SK-N-SH (cell line): ENCODE measurements around the gene SMIM8. TPM values are rescaled to one million over a fixed set of nuclear protein-coding genes. Genes with fewer than 3 reads are reported as not detected.

Source experiments
- CTCF ChIA-PET: fragments of 300-600, 350-600 bp; formaldehyde crosslinking; extraction: SDS; loops from one replicate; lab custom pipeline; 2021; lab: Yijun Ruan, JAX
- POLR2A ChIA-PET: fragments of 350-600 bp; sonication (Branson Sonifier 250); formaldehyde crosslinking; extraction: SDS; loops from one replicate; lab custom pipeline; 2020; ENCODE audit warnings: antibody characterized with exemption, inconsistent platforms; lab: Yijun Ruan, JAX
- DNase-seq: peaks from one replicate; pipeline ENCODE4 v3.0.0; 2012
- H2AFZ ChIP-seq: fragments of 200-600 bp; sonication (generic); 2 replicates; pipeline ENCODE4 v1.8.1; 2016; ENCODE audit warnings: antibody characterized with exemption, mild to moderate bottlenecking, low read depth
- H3F3A ChIP-seq: fragments of 200-600 bp; sonication (generic); replicated peaks from 2 replicates; pipeline ENCODE3; 2016; ENCODE audit warnings: antibody characterized with exemption, mild to moderate bottlenecking; ENCODE audit not compliant: insufficient read depth
- H3K27ac ChIP-seq, 2 experiments: fragments of 200-500 bp in 1 of 2; fragments of 200-600 bp in 1 of 2; sonication (Bioruptor generic) in 1 of 2; sonication (generic), shearing (Covaris generic) in 1 of 2; 2 replicates each; pipeline versions ENCODE4 v1.5.1 to v1.6.1; 2014 to 2016; ENCODE audit warnings: low read depth in 2 of 2, inconsistent platforms in 1 of 2, low read length in 1 of 2, mild to moderate bottlenecking in 1 of 2, mixed read lengths in 1 of 2
- H3K27me3 ChIP-seq: fragments of 200-600 bp; sonication (generic), shearing (Covaris generic); 2 replicates; pipeline ENCODE4 v1.6.1; 2016; ENCODE audit warnings: mixed run types; ENCODE audit not compliant: insufficient read depth
- H3K36me3 ChIP-seq, 2 experiments: fragments of 200-500 bp in 1 of 2; fragments of 200-600 bp in 1 of 2; sonication (Bioruptor generic) in 1 of 2; sonication (generic) in 1 of 2; replicated peaks in 1 of 2; 2 replicates each; pipeline versions ENCODE3 to v1.5.1; 2014 to 2016; ENCODE audit warnings: low read length in 1 of 2, mild to moderate bottlenecking in 1 of 2; ENCODE audit not compliant: insufficient read depth in 2 of 2, control insufficient read depth in 1 of 2
- H3K4me1 ChIP-seq, 2 experiments: fragments of 200-500 bp in 1 of 2; fragments of 200-600 bp in 1 of 2; sonication (Bioruptor generic) in 1 of 2; sonication (generic), shearing (Covaris generic) in 1 of 2; 2 replicates each; pipeline versions ENCODE4 v1.5.1 to v1.6.1; 2014 to 2016; ENCODE audit warnings: low read depth in 1 of 2, low read length in 1 of 2, mixed run types in 1 of 2; ENCODE audit not compliant: insufficient read depth in 2 of 2, control insufficient read depth in 1 of 2
- H3K4me2 ChIP-seq: fragments of 200-600 bp; sonication (generic), shearing (Covaris generic); 2 replicates; pipeline ENCODE4 v1.6.1; 2017; ENCODE audit warnings: mixed run types
- H3K4me3 ChIP-seq, 2 experiments: fragments of 200-500 bp in 1 of 2; fragments of 200-600 bp in 1 of 2; sonication (Bioruptor generic) in 1 of 2; sonication (generic), shearing (Covaris generic) in 1 of 2; 2 replicates each; pipeline versions ENCODE4 v1.5.1 to v1.8.1; 2014 to 2016; ENCODE audit warnings: low read depth in 2 of 2, inconsistent platforms in 1 of 2, low read length in 1 of 2, mild to moderate bottlenecking in 1 of 2, mixed read lengths in 1 of 2, moderate library complexity in 1 of 2
- H3K79me2 ChIP-seq: fragments of 200-600 bp; sonication (generic); 2 replicates; pipeline ENCODE4 v1.8.1; 2017; ENCODE audit warnings: mild to moderate bottlenecking; ENCODE audit not compliant: insufficient read depth
- H3K9ac ChIP-seq: fragments of 200-600 bp; sonication (generic); 2 replicates; pipeline ENCODE4 v1.6.1; 2017; ENCODE audit warnings: mixed run types
- H3K9me2 ChIP-seq: fragments of 200-600 bp; sonication (generic); 2 replicates; pipeline ENCODE4 v1.6.1; 2017; ENCODE audit warnings: mixed run types
- H3K9me3 ChIP-seq: fragments of 200-600 bp; sonication (generic); 2 replicates; pipeline ENCODE4 v1.6.1; 2017; ENCODE audit warnings: mixed run types, mild to moderate bottlenecking, moderate library complexity
- H4K20me1 ChIP-seq: fragments of 200-600 bp; sonication (generic); 2 replicates; pipeline ENCODE4 v1.6.1; 2017; ENCODE audit warnings: mild to moderate bottlenecking, mixed run types; ENCODE audit not compliant: insufficient read depth
- CHD2 ChIP-seq: fragments of 150-350 bp; IDR thresholded peaks from 2 replicates; pipeline ENCODE4 v1.6.1; 2018; ENCODE audit warnings: low read length; ENCODE audit not compliant: partially characterized antibody
- ELF1 ChIP-seq: IDR thresholded peaks from 2 replicates; pipeline ENCODE4 v1.4.0; 2012
- EZH2phosphoT487 ChIP-seq: fragments of 200-600 bp; sonication (generic); IDR thresholded peaks from 2 replicates; pipeline ENCODE4 v1.6.1; 2017; ENCODE audit warnings: low read depth, mixed run types, mild to moderate bottlenecking, antibody characterized with exemption, moderate library complexity, borderline replicate concordance
- FOSL2 ChIP-seq: IDR thresholded peaks from 2 replicates; pipeline ENCODE4 v1.4.0; 2012; ENCODE audit warnings: low read depth, mild to moderate bottlenecking, moderate library complexity, borderline replicate concordance
- FOXJ3 ChIP-seq: sonication (generic); formaldehyde crosslinking; IDR thresholded peaks from 2 replicates; pipeline ENCODE4 v1.5.1; 2020; ENCODE audit warnings: mild to moderate bottlenecking, missing genetic modification reagents
- FOXM1 ChIP-seq: IDR thresholded peaks from 2 replicates; pipeline ENCODE4 v1.4.0; 2012; ENCODE audit warnings: low read depth, mild to moderate bottlenecking
- GABPA ChIP-seq: IDR thresholded peaks from 2 replicates; pipeline ENCODE4 v1.4.0; 2012; ENCODE audit warnings: low read depth, mild to moderate bottlenecking
- IRF3 ChIP-seq: fragments of 150-350 bp; IDR thresholded peaks from 2 replicates; pipeline ENCODE4 v1.6.1; 2016; ENCODE audit warnings: mild to moderate bottlenecking, low read depth, low read length
- JUND ChIP-seq: IDR thresholded peaks from 2 replicates; pipeline ENCODE4 v1.4.0; 2012
- MXI1 ChIP-seq: IDR thresholded peaks from 2 replicates; pipeline ENCODE4 v1.6.1; 2012; ENCODE audit warnings: mild to moderate bottlenecking, low read depth, low read length, improper control_type of control experiment
- NFIC ChIP-seq: IDR thresholded peaks from 2 replicates; pipeline ENCODE4 v1.4.0; 2012; ENCODE audit warnings: borderline replicate concordance
- PBX3 ChIP-seq: IDR thresholded peaks from 2 replicates; pipeline ENCODE4; 2012
- RAD21 ChIP-seq: IDR thresholded peaks from 2 replicates; pipeline ENCODE4 v1.6.1; 2012; ENCODE audit warnings: mild to moderate bottlenecking, low read length
- REST ChIP-seq: IDR thresholded peaks from 2 replicates; pipeline ENCODE4 v1.6.1; 2012; ENCODE audit warnings: mild to moderate bottlenecking, low read depth, low read length, moderate library complexity
- RFX5 ChIP-seq: IDR thresholded peaks from 2 replicates; pipeline ENCODE4 v1.6.1; 2012; ENCODE audit warnings: mild to moderate bottlenecking, improper control_type of control experiment, low read length
- RXRA ChIP-seq: IDR thresholded peaks from 2 replicates; pipeline ENCODE4 v1.4.0; 2012; ENCODE audit warnings: low read depth, mild to moderate bottlenecking, borderline replicate concordance
- SMC3 ChIP-seq: IDR thresholded peaks from 2 replicates; pipeline ENCODE4 v1.6.1; 2012; ENCODE audit warnings: low read depth, low read length, improper control_type of control experiment
- TEAD4 ChIP-seq: IDR thresholded peaks from 2 replicates; pipeline ENCODE4 v1.4.0; 2012; ENCODE audit warnings: mild to moderate bottlenecking, borderline replicate concordance; ENCODE audit not compliant: insufficient read depth
- YY1 ChIP-seq: IDR thresholded peaks from 2 replicates; pipeline ENCODE4 v1.4.0; 2012; ENCODE audit warnings: low read depth, mild to moderate bottlenecking
- ZBTB33 ChIP-seq: IDR thresholded peaks from 2 replicates; pipeline ENCODE4 v1.4.0; 2012; ENCODE audit warnings: low read depth, borderline replicate concordance
- WGBS: methylation state at CpG from one replicate; pipeline ENCODE4 v1.1.6; 2017; ENCODE audit warnings: low lambda C conversion rate; 5-methylcytosine and 5-hydroxymethylcytosine counted together
- polyA plus RNA-seq, 3 experiments: library from polyadenylated mRNA; depleted of rRNA; stranded (reverse); fragments of >200 nt; gene quantifications; 2 replicates each; pipeline ENCODE4 v1.2.3, GENCODE V29; 2012
- TF ChIP-seq, protein P1 (sequence below): IDR thresholded peaks from 2 replicates; pipeline ENCODE4 v1.4.0; 2012; ENCODE audit warnings: low read depth, borderline replicate concordance

Gene SMIM8
- polyA plus RNA-seq, 1 of the 3 experiments (the other 2 are of a cell fraction), result 1.6 TPM

DNA sequence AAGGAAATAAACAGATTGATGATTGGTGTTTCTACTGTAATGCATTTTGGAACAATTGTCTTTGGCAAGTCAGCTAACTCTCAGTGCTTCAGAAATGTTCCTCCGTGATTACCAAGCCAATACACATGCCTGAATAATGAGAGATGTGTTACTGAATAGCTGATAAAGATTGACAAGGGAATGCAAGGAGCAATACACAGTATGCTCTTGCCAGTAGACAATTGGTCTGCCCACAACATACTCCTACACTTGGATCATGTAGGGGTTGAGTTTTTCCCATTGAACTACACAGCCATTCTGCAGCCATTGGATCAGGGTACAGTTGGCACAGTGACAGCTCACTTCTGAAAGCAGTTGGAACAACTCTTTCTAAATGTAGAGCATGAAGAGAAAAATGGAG lies 12.3 kb downstream of the SMIM8 start:
- no peak overlapping the region for H3K4me3 ChIP-seq
- H3K4me2 ChIP-seq, result no peak overlapping the region
- no peaks in the 10 kb centered on the region for H3K9me2 ChIP-seq
- no peak overlapping the region for H2AFZ ChIP-seq
- no peak for DNase-seq
- TF ChIP-seq ELF1 (no peak), MXI1 (no peak), RXRA (no peak), CHD2 (no peak), SMC3 (no peak), FOXM1 (no peak), GABPA (no peak)
- no peaks in the 10 kb centered on the region for H3K9me3 ChIP-seq
- POLR2A ChIA-PET, result no interaction called here
- no peaks in the 10 kb centered on the region for H3K36me3 ChIP-seq
- no peaks in the 10 kb centered on the region for H4K20me1 ChIP-seq
- H3K4me1 ChIP-seq, result 0 out of 4 replicates have a peak, but pooled peaks cover 0 to 6% of the 10 kb centered on the region in 2 experiments
- peaks cover 13% of the 10 kb centered on the region; the same call in 1 of the 2 replicates for H3K79me2 ChIP-seq
- WGBS, result 95% methylated on average over 1 of the region's 1 CpG
- CTCF ChIA-PET, result interaction anchor here (1.1 kb wide), 1 partner anchor 13 kb away, joined by 3 read pairs; no protein-coding TSS in a partner anchor
- H3K9ac ChIP-seq, result no peak overlapping the region
- H3F3A ChIP-seq, result no peaks in the 10 kb centered on the region
- H3K27me3 ChIP-seq, result no peaks in the 10 kb centered on the region
- H3K27ac ChIP-seq, result no peak overlapping the region

DNA sequence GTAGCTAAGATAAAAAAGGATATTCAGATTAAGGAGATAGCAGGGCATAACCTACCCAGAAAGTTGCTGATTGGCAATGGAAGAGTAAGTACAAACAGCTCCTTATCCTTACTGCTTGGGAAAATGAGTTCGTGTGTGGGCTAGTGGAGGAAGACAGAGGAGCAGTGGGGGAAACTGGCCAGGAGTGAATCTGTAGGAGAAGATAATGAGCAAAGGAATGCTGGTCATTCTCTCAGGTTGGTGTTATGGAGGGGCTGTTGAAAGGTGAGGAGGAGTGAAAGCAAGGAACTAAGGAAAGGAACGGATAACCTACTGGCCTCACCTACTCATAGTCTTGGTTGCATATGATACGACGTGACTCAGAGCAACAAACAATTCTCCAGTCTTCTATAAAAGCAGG lies 14.0 kb downstream of the SMIM8 start:
- H4K20me1 ChIP-seq, result no peaks in the 10 kb centered on the region
- no peaks in the 10 kb centered on the region for H3K36me3 ChIP-seq
- no peaks in the 10 kb centered on the region for H3K9me2 ChIP-seq
- H3K27me3 ChIP-seq, result no peaks in the 10 kb centered on the region
- ChIA-PET POLR2A (no interaction called here), CTCF (no interaction called here)
- H3K4me2 ChIP-seq, result no peak overlapping the region
- H2AFZ ChIP-seq, result no peak overlapping the region
- 0 out of 2 replicates have a peak, but pooled peaks cover 8% of the 10 kb centered on the region for H3K79me2 ChIP-seq
- H3K27ac ChIP-seq, result no peak overlapping the region
- H3K9me3 ChIP-seq, result no peaks in the 10 kb centered on the region
- H3K9ac ChIP-seq, result no peak overlapping the region
- H3F3A ChIP-seq, result no peaks in the 10 kb centered on the region
- no peak for DNase-seq
- no peak overlapping the region for H3K4me3 ChIP-seq
- 99% methylated on average over 4 of the region's 4 CpGs for WGBS
- 0 out of 4 replicates have a peak, but pooled peaks cover 0 to 6% of the 10 kb centered on the region in 2 experiments for H3K4me1 ChIP-seq
- TF ChIP-seq JUND (no peak), FOXM1 (no peak), RFX5 (no peak), TEAD4 (no peak), ZBTB33 (no peak), YY1 (no peak), EZH2phosphoT487 (no peak), GABPA (no peak), RAD21 (no peak), PBX3 (no peak), SMC3 (no peak), FOXJ3 (no peak), NFIC (no peak), IRF3 (no peak), REST (no peak), FOSL2 (no peak)
- TF ChIP-seq, protein P1, sequence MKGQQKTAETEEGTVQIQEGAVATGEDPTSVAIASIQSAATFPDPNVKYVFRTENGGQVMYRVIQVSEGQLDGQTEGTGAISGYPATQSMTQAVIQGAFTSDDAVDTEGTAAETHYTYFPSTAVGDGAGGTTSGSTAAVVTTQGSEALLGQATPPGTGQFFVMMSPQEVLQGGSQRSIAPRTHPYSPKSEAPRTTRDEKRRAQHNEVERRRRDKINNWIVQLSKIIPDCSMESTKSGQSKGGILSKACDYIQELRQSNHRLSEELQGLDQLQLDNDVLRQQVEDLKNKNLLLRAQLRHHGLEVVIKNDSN, result no peak
